Measurements from ENCODE around the gene SEMA7A. TPM values are rescaled to one million over a fixed set of nuclear protein-coding genes. Genes with fewer than 3 reads are reported as not detected.

The SEMA7A gene
- total RNA-seq, 1 experiment from 2014 or later, result 38.1 TPM

DNA sequence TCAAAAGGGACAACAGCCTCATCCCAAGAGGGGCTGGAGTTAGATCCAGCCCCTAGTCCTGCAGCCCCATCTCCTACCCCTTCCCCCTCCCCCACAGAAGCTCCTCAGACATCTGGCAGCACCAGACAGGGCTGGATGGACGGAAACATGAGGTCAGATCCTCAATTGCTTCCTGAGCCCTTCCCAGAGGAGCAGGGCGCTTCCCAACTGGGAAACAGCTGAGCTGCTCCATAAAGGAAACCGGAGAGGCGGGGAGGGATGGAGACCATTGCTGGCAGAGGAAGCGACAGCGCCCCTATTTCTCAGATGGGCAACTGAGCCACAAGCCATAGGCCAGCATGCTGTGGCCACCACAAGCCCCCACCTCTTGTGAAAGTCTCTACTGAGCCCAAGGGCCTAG is 48.0 kb downstream of the SEMA7A start:
- Histone ChIP-seq H3K27me3 (replicated peaks; ENCODE audit: control insufficient read depth, insufficient read depth, low read length) (no peaks in the 10 kb centered on the region), H3K4me1 (peaks cover 80% of the 10 kb centered on the region), H3K4me3 (ENCODE audit: low read depth, low read length) (no peak overlapping the region), H3K9me3 (no peaks in the 10 kb centered on the region), H3K36me3 (ENCODE audit: control insufficient read depth, insufficient read depth, low read length) (no peaks in the 10 kb centered on the region)
- peaks cover 19% of the 10 kb centered on the region for H3K4me1 Mint-ChIP-seq (ENCODE audit: low read depth, unreplicated experiment)
- H3K4me3 Mint-ChIP-seq (ENCODE audit: unreplicated experiment), result no peak overlapping the region
- intact Hi-C loops (cut with micrococcal nuclease; ENCODE audit: unreplicated experiment), result no loop called here
- no peaks in the 10 kb centered on the region for H3K9me3 Mint-ChIP-seq (ENCODE audit: unreplicated experiment)
- BruUV-seq (replicated peaks), result no TSS peak
- no peak for DNase-seq
- ChIA-PET CTCF (interaction anchor here (1.1 to 1.3 kb wide), 3 partner anchors 54 to 75 kb away, joined by 3 to 14 read pairs (median 4); partner anchors contain the start of gene UBL7), POLR2A (no interaction called here)
- TF ChIP-seq, protein P1, sequence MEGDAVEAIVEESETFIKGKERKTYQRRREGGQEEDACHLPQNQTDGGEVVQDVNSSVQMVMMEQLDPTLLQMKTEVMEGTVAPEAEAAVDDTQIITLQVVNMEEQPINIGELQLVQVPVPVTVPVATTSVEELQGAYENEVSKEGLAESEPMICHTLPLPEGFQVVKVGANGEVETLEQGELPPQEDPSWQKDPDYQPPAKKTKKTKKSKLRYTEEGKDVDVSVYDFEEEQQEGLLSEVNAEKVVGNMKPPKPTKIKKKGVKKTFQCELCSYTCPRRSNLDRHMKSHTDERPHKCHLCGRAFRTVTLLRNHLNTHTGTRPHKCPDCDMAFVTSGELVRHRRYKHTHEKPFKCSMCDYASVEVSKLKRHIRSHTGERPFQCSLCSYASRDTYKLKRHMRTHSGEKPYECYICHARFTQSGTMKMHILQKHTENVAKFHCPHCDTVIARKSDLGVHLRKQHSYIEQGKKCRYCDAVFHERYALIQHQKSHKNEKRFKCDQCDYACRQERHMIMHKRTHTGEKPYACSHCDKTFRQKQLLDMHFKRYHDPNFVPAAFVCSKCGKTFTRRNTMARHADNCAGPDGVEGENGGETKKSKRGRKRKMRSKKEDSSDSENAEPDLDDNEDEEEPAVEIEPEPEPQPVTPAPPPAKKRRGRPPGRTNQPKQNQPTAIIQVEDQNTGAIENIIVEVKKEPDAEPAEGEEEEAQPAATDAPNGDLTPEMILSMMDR (IDR thresholded peaks at IDR 0.05; ENCODE audit: insufficient read depth in 1 of 2, low read depth in 1 of 2, low read length in 1 of 2, severe bottlenecking in 1 of 2, unreplicated experiment in 1 of 2), result no peak
- H3K36me3 Mint-ChIP-seq (ENCODE audit: insufficient read depth, unreplicated experiment), result peaks cover 14% of the 10 kb centered on the region
- peak overlapping the region; percentile 88 for H3K27ac Mint-ChIP-seq (ENCODE audit: unreplicated experiment)
- H3K27me3 Mint-ChIP-seq (ENCODE audit: insufficient read depth, unreplicated experiment), result no peaks in the 10 kb centered on the region

DNA sequence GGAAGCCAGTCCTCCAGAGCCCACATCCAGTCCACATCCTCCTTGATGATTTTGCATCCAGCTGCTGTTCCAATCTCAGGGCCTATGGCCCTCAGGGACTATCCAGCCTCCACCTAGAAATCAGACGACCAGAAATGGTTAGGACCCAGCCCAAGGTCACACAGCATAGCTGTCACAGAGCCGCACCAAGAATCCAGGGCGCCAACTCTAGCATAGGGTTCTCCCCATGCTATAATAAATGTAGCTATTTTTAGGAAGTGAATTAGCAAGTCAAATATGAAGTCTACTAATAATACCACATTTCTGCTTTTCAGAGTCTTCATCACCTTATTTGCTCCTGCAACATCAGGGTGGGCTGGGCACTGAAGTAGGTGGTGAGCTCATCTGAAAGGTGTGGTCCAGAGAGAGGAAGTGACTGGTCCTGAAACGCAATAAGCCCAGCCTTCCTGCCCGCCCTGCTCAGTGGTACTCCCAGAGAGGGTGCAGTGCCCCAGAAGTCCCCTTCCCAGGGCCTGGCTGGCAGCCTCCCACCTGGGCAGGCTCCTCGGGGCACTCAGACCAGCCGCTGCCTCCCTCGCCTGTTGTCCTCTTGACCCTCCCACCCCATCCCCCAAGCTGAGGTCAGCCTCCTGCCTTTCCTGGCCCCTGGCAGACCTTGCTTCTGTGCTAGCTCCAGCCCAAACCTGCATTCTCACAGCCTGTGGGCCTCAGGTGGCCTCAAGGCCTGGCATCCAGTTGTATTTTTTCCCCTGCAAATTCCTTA is 48.7 kb downstream of the SEMA7A start:
- H3K4me3 ChIP-seq (ENCODE audit: low read depth, low read length), result no peak overlapping the region
- BruUV-seq (replicated peaks), result no TSS peak
- Mint-ChIP-seq H3K27me3 (ENCODE audit: insufficient read depth, unreplicated experiment) (no peaks in the 10 kb centered on the region), H3K4me3 (ENCODE audit: unreplicated experiment) (no peak overlapping the region), H3K9me3 (ENCODE audit: unreplicated experiment) (no peaks in the 10 kb centered on the region), H3K4me1 (ENCODE audit: low read depth, unreplicated experiment) (peaks cover 14% of the 10 kb centered on the region), H3K27ac (ENCODE audit: unreplicated experiment) (no peak overlapping the region), H3K36me3 (ENCODE audit: insufficient read depth, unreplicated experiment) (peaks cover 9% of the 10 kb centered on the region)
- ChIA-PET CTCF (interaction anchor here (1.1 to 1.3 kb wide), 3 partner anchors 54 to 76 kb away, joined by 3 to 14 read pairs (median 4); partner anchors contain the start of gene UBL7), POLR2A (no interaction called here)
- H3K4me1 ChIP-seq, result peaks cover 73% of the 10 kb centered on the region
- TF ChIP-seq, protein P1 (IDR thresholded peaks at IDR 0.05; ENCODE audit: insufficient read depth in 1 of 2, low read depth in 1 of 2, low read length in 1 of 2, severe bottlenecking in 1 of 2, unreplicated experiment in 1 of 2), result no peak
- intact Hi-C loops (cut with micrococcal nuclease; ENCODE audit: unreplicated experiment), result no loop called here
- H3K36me3 ChIP-seq (ENCODE audit: control insufficient read depth, insufficient read depth, low read length), result no peaks in the 10 kb centered on the region
- H3K9me3 ChIP-seq, result no peaks in the 10 kb centered on the region
- no peak for DNase-seq
- H3K27me3 ChIP-seq (replicated peaks; ENCODE audit: control insufficient read depth, insufficient read depth, low read length), result no peaks in the 10 kb centered on the region

DNA sequence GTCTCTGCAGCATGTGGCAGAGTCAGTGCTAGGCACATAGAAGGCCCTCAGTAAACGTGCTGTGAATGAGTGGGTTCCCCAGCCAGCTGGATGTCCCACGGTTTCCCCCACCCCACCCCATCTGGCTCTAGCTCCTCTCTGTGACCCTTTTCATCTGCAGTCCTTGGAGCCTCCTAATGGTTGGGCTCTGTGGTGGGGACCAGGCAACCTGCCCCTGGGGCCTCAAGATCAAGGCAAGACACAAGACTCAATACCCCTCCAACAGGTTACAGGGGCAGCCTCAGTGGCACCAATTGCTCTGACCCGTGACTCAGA is 49.2 kb downstream of the SEMA7A start:
- no peaks in the 10 kb centered on the region for H3K36me3 ChIP-seq (ENCODE audit: control insufficient read depth, insufficient read depth, low read length)
- TF ChIP-seq, protein P1 (IDR thresholded peaks at IDR 0.05; ENCODE audit: insufficient read depth in 1 of 2, low read depth in 1 of 2, low read length in 1 of 2, severe bottlenecking in 1 of 2, unreplicated experiment in 1 of 2), result no peak
- Mint-ChIP-seq H3K27me3 (ENCODE audit: insufficient read depth, unreplicated experiment) (no peaks in the 10 kb centered on the region), H3K27ac (ENCODE audit: unreplicated experiment) (peak overlapping the region; percentile 5), H3K36me3 (ENCODE audit: insufficient read depth, unreplicated experiment) (peaks cover 5% of the 10 kb centered on the region), H3K9me3 (ENCODE audit: unreplicated experiment) (no peaks in the 10 kb centered on the region), H3K4me3 (ENCODE audit: unreplicated experiment) (no peak overlapping the region), H3K4me1 (ENCODE audit: low read depth, unreplicated experiment) (peaks cover 14% of the 10 kb centered on the region)
- H3K4me1 ChIP-seq, result peaks cover 68% of the 10 kb centered on the region
- CTCF ChIA-PET, result no interaction called here
- DNase-seq, result no peak
- no TSS peak for BruUV-seq (replicated peaks)
- no peaks in the 10 kb centered on the region for H3K27me3 ChIP-seq (replicated peaks; ENCODE audit: control insufficient read depth, insufficient read depth, low read length)
- H3K9me3 ChIP-seq, result no peaks in the 10 kb centered on the region
- POLR2A ChIA-PET, result no interaction called here
- intact Hi-C loops (cut with micrococcal nuclease; ENCODE audit: unreplicated experiment), result no loop called here
- H3K4me3 ChIP-seq (ENCODE audit: low read depth, low read length), result no peak overlapping the region

All from Caco-2 (cell line).